ENCODE results near the gene NLRC3.

GRCh38 chr16:3574195-3574594, 3.0 kb downstream of the NLRC3 start:
- TF ChIP-seq, protein P1, sequence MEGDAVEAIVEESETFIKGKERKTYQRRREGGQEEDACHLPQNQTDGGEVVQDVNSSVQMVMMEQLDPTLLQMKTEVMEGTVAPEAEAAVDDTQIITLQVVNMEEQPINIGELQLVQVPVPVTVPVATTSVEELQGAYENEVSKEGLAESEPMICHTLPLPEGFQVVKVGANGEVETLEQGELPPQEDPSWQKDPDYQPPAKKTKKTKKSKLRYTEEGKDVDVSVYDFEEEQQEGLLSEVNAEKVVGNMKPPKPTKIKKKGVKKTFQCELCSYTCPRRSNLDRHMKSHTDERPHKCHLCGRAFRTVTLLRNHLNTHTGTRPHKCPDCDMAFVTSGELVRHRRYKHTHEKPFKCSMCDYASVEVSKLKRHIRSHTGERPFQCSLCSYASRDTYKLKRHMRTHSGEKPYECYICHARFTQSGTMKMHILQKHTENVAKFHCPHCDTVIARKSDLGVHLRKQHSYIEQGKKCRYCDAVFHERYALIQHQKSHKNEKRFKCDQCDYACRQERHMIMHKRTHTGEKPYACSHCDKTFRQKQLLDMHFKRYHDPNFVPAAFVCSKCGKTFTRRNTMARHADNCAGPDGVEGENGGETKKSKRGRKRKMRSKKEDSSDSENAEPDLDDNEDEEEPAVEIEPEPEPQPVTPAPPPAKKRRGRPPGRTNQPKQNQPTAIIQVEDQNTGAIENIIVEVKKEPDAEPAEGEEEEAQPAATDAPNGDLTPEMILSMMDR (IDR thresholded peaks at IDR 0.05 in 2 of 3, conservative IDR thresholded peaks at IDR 0.05 in 1 of 3; ENCODE audit: borderline replicate concordance in 1 of 3, insufficient read depth in 1 of 3, low read depth in 2 of 3, low read length in 2 of 3) = no peak
- TF ChIP-seq POLR2A (IDR thresholded peaks at IDR 0.05; ENCODE audit: borderline replicate concordance, extremely low read depth, insufficient read depth, insufficient read length) (no peak), RAD21 (IDR thresholded peaks at IDR 0.05; ENCODE audit: low read depth) (no peak), YY1 (IDR thresholded peaks at IDR 0.05; ENCODE audit: extremely low read depth, insufficient replicate concordance, low read depth, low read length) (no peak), POLR2AphosphoS5 (IDR thresholded peaks at IDR 0.05; ENCODE audit: low read depth, low read length) (no peak)
